Measurements from ENCODE around the gene CRX.
"Not testable (repeated sequence)": the region's sequence is repeated elsewhere in the genome, so short reads cannot be mapped to it uniquely, and the experiment has no call there.

CRX gene

DNA sequence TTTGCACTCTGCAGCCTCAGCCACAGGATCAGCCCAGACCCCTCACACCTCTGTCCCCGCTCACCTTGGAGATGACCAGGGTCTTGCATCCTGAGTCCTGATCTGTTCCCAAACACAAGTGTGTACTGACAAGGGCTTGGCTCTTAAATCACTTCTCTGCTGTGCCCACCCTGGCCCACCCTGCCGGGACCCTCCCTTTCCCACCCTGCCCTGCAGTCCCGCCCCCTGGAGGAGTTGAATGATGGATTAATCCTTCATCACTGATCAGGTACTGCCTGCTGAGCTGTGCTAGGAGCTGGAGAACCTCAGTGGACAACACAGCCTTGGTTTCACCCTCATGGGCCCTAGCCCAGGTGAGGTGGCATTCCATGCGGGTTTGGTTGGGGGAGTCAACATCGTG lies 17.3 kb upstream of the CRX start, which contains the start of gene TPRX1:
TSS of gene TPRX1 (minus strand) at position 101 of the 400 bp plus-strand sequence. CDS start at position 89, 12 bp downstream.
- DNase-seq, result not testable (repeated sequence)

DNA sequence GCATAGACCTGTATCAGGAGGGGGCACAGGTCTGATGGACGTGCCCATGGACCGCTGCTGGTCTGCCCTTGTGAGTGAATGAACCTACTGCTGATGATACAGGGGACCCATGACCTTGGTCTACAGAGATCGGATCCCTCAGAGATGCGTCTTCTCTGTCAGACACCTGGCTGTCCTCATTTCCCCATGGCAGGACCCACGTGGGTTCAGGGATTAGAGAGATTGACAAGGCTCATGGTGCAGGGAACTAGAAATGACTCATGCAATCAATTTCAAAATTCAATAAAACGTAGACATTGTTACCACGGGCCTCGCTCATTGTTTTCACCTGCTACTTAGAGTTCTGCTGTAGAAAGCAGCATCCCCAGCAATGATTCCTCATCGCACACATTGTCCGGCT lies 16.4 kb upstream of the CRX start:
- no peak for DNase-seq

DNA sequence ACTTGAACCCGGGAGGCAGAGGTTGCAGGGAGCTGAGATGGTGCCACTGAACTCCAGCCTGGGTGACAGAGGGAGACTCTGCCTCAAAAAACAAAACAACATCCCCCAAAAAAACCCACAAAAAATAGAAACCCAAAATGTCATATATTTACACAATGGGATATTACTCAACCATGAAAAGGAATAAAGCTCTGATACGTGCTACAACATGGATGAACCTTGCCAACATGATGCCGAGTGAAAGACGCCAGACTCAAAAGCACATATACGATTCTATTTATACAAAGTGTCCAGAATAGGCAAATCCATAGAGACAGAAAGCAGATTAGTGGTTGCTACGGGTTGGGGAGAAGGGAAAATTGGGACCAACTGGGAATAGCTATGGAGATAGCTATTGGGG lies 15.3 kb upstream of the CRX start:
- no peak for DNase-seq

GRCh38 chr19:47813304-47813994 lies 8.3 kb upstream of the CRX start:
- DNase-seq, result peak; percentile 88 to 89

DNA sequence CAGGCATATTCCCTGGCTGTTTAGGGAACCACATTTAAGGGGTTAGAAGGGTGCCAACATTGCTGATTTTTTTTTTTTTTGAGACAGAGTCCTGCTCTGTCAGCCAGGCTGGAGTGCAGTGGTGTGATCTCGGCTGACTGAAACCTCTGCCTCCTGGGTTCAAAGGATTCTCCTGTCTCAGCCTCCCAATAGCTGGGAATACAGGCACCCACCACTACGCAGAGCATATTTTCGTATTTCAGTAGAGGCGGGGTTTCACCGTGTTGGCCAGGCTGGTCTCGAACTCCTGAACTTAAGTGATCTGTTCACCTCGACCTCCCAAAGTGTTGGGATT lies 7.8 kb upstream of the CRX start:
- no peak for DNase-seq

DNA sequence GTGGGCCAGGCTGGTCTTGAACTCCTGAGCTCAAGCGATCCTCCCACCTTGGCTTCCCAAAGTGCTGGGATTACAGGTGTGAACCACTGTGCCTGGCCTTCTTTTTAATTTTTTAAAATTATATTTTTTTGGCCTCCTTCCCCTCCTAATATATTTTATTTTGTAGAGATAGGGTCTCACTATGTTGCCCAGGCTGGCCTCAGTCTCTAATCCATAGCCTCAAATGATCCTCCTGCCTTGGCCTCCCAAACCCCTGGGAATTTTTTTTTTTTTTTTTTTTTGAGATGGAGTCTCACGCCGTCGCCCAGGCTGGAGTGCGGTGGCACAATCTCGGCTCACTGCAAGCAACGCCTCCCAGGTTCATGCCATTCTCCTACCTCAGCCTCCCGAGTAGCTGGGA lies 5.5 kb upstream of the CRX start:
- DNase-seq, result not testable (repeated sequence)

DNA sequence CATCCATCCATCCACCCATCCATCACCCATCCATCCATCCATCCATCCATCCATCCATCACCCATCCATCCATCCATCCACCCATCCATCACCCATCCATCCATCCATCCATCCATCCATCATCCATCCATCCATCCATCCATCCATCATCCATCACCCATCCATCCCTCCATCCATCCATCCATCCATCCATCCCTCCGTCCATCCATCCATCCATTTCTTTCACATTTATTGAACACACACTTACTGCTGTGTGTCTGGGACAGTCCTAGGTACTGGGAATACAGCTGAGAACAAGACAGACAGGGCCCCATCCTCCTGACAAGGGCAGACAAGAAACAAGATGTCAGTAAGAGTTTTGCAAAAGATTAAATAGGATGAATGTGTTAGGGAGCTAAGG lies 3.5 kb upstream of the CRX start:
- not testable (repeated sequence) for DNase-seq

DNA sequence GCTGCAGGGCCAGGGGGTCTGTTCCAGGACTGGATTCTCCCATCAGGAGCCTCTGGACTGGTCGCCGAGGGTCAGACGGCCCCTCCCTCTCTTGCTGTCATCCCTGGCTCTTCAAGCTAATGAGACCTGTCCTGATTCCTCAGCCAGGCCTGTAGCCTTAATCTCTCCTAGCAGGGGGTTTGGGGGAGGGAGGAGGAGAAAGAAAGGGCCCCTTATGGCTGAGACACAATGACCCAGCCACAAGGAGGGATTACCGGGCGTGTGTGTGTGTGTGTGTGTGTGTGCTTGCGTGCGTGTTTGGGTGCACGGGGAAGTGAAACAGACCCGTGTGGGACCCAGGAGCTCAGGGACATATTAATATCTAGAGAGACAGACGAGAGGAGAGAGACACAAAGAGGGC lies 1.9 kb upstream of the CRX start:
- no peak for DNase-seq

GRCh38 chr19:47820410-47820809 lies 1.3 kb upstream of the CRX start:
- DNase-seq, result no peak

DNA sequence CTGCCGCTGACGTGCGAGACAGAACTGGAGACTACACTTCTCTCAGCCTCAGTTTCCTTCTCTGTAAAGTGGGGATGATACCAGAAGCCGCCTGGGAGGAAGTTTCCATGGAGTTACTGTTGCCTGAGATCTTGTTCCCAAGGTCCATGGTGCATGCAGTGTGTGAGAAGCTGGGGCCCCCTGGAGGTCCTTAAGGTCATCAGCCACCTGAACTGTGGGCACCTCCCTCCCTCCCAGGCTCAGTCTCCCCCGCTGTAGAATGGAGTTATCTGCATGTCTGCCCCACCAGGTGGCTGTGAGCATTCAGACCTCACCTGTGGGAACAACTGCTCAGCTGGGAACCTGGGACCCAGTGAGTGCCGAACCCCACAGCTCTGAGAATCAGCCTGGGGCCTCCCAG lies 2.7 kb downstream of the CRX start:
- no peak for DNase-seq

DNA sequence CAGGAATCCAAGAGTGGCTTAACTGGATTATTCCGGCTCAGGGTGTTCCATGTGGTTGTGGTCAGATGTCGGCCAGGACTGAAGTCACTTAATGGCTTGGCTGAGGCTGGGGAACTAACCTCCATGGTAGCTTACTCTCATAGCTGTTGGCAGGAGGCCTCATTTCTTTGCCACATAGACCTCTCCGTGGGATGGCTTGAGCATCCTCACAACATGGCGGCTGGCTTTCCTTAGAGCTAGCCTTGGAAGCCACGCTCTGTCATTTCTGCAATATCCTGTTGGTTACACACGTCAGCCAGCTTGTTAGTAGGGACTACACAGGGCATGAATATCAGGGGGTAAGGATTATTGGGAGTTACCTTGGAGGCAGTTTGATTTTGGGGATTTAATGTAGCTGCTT lies 5.1 kb downstream of the CRX start:
- DNase-seq, result no peak

DNA sequence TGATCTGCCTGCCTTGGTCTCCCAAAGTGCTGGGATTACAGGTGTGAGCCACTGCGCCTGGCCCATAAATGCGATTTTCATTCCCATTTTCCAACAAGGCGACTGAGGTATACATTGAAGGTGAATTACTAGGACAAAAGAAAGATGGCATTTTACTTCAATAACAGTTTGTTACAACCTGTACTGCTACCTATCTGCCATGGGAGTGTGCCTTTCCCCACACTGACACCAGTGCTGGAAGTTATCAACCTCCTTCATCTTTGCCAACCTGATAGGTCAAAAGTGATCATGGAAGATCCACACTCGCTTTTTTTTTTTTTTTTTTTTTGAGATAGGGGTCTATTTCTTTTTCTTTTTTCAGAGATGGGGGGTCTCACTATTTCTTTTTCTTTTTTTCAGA lies 11.0 kb downstream of the CRX start:
- DNase-seq, result no peak

- no peak for DNase-seq
These were observed 14.3 kb downstream of the CRX start for GRCh38 chr19:47836038-47836437.

GRCh38 chr19:47839411-47839810 lies 17.7 kb downstream of the CRX start:
- DNase-seq, result no peak

DNA sequence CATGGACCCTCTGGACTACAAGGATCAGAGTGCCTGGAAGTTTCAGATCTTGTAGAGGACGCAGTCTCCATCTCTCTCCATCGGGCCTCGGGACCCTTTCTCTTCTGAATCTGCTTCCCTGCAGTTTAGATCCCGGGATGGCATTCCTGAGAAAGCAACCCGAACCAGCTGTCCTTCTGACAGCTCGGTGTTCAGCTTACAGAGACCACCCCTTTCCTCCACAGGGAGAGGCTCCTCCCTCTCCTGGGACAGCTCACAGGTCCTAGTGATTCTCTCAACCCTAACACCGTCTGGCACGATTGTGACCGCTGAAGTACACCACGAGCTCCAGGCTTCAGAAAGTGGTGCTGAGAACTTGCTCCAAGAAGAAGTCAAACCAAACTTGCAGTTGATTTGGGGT lies 18.2 kb downstream of the CRX start:
- DNase-seq, result no peak

GRCh38 chr19:47842941-47843340 lies 21.2 kb downstream of the CRX start:
- DNase-seq, result no peak

- no peak for DNase-seq
These were observed 26.7 kb downstream of the CRX start for GRCh38 chr19:47848425-47848822.

- peak; percentile 45 to 46 for DNase-seq
These were observed 27.2 kb downstream of the CRX start for GRCh38 chr19:47848823-47849473.

- no peak for DNase-seq
These were observed 31.3 kb downstream of the CRX start for GRCh38 chr19:47853003-47853402.

GRCh38 chr19:47854459-47854858 lies 32.7 kb downstream of the CRX start:
- DNase-seq, result no peak

DNA sequence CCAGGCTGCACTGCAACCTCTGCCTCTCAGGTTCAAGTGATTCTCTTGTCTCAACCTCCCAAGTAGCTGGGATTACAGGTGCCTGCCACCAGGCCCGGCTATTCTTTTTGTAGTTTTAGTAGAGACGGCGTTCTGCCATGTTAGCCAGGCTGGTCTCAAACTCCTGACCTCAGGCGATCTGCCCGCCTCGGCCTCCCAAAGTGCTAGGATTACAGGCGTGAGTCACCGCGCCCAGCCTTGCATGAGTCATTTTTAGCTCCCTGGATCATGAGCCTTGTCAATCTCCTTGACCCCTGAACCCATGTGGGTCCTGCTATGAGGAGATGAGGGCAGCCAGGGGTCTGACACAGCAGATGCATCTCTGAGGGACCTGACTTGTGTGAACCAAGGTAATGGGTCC lies 36.5 kb downstream of the CRX start:
- not testable (repeated sequence) for DNase-seq

DNA sequence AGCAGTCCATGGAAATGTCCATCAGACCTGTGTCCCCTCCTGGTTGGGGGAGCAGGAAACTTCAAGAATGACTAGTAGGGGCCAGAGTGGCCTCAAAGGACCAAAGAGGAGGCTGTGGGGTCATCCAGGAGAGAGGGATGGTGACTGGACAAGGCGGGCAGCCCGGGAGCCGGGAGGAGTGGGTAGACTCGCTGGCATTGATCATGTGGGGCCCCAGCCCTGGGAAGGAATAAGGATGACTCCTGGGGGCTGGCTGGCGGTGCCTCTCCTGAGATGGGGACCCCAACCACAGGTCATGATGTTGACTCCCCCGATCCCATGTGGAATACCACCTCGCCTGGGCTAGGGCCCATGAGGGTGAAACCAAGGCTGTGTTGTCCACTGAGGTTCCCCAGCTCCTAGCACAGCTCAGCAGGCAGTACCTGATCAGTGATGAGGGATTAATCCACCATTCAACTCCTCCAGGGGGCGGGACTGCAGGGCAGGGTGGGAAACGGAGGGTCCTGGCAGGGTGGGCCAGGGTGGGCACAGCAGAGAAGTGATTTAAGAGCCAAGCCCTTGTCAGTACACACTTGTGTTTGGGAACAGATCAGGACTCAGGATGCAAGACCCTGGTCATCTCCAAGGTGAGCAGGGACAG lies 37.0 kb downstream of the CRX start, which contains the start of gene TPRX2:
TSS of gene TPRX2 (plus strand) at position 590 of the 640 bp plus-strand sequence. CDS start at position 602, 12 bp downstream.
- DNase-seq, result not testable (repeated sequence)

- DNase-seq, result not testable (repeated sequence)
These were observed 38.1 kb downstream of the CRX start for GRCh38 chr19:47859838-47860237.

- DNase-seq, result no peak
These were observed 39.0 kb downstream of the CRX start for GRCh38 chr19:47860602-47861297.
